Rectal smooth muscle tissue (tissue), 1 donor: Measurements from ENCODE around the gene CCNY.

Experiments used
- H3K27ac ChIP-seq: one replicate; pipeline ENCODE4 v1.7.0; 2013; ENCODE audit warnings: low read depth, low read length, inconsistent platforms
- H3K27me3 ChIP-seq: one replicate; pipeline ENCODE4 v1.7.0; 2013; ENCODE audit warnings: low read length; ENCODE audit not compliant: control insufficient read depth, insufficient read depth
- H3K36me3 ChIP-seq: one replicate; pipeline ENCODE4 v1.7.0; 2013; ENCODE audit warnings: low read length; ENCODE audit not compliant: control insufficient read depth, insufficient read depth
- H3K4me1 ChIP-seq: one replicate; pipeline ENCODE4 v1.7.0; 2013; ENCODE audit warnings: low read length; ENCODE audit not compliant: control insufficient read depth, insufficient read depth
- H3K4me3 ChIP-seq: one replicate; pipeline ENCODE4 v1.7.0; 2013; ENCODE audit warnings: low read length
- H3K9ac ChIP-seq: one replicate; pipeline ENCODE4 v1.7.0; 2013; ENCODE audit warnings: low read length

CCNY gene

DNA sequence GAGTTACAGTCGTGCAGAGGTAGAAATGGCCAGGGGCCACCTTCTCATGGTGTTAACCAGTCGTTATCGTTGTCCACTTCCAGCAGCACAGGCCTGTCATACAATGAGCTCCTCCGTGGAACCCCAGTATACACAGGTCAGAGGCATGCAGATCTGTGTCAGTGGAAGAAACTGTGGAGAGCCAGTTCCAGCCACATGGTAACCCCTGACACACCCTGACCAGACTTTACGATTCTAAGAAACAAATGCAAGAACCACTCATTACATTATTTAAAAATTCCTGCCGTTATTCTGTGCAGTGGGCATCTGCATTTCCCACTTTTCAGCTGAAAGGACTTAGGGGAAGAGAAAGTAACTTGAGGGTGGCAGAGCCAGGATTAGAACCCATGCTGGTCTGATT is 245.3 kb downstream of the CCNY start:
- Histone ChIP-seq H3K27ac (no peak overlapping the region), H3K4me3 (no peak overlapping the region), H3K27me3 (no peaks in the 10 kb centered on the region), H3K4me1 (no peaks in the 10 kb centered on the region), H3K36me3 (no peaks in the 10 kb centered on the region), H3K9ac (no peak overlapping the region)

DNA sequence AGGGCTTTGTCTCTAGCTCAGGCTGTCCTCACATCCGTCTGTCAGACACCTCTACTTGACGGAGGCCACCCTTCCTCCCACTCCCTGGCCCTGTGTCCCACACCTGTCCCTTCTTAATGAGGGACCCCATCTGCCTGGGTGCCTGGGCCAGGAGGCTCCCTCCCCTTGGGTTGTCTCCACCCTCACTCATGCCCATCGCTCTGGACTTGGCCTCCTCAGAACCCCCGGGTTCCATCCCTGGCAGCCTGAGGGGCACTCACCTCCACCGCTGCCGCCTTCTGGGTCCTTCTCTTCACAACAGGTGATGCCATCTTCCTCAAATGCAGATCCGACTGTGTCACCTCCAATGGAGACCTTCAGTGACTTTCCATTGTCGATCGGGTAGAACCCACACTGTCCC is 248.6 kb downstream of the CCNY start:
- no peaks in the 10 kb centered on the region for H3K36me3 ChIP-seq
- H3K9ac ChIP-seq, result no peak overlapping the region
- no peaks in the 10 kb centered on the region for H3K27me3 ChIP-seq
- H3K27ac ChIP-seq, result no peak overlapping the region
- H3K4me1 ChIP-seq, result no peaks in the 10 kb centered on the region
- H3K4me3 ChIP-seq, result no peak overlapping the region

- Histone ChIP-seq H3K27ac (no peak overlapping the region), H3K27me3 (no peaks in the 10 kb centered on the region), H3K4me1 (no peaks in the 10 kb centered on the region), H3K9ac (no peak overlapping the region), H3K4me3 (no peak overlapping the region), H3K36me3 (no peaks in the 10 kb centered on the region)
Observed at GRCh38 chr10:35585356-35585755, 249.0 kb downstream of the CCNY start.

DNA sequence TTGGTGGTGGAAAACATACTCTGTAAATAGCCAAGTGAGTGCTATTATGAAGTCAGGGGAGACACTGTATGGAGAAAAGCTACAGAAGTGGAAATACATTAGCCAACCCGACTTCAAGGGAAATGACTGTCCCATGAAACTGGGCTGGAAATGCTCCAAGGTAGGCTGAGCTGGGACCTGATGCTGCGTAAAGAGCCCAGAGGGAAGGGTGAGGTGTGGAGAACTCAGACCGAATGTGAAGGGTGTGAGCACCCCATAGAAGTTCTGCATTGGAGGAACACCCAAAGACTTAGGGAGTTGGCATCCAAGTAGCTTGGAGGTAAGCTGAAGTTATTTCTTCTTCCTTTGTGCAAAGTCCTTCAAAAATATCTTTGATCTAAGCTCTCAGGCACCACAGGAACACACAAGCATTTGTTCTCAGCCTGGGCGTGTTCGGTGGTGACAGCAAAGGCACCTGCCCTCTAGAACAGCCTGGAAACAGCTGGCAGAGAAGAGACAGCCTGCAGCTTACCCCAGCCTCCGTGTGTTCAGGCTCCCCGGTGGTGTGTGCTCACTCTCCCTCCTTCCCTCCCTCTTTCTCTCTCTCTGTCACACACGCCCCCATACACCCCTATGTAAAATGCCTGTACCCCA is 249.7 kb downstream of the CCNY start:
- H3K27ac ChIP-seq, result no peak overlapping the region
- no peaks in the 10 kb centered on the region for H3K36me3 ChIP-seq
- no peaks in the 10 kb centered on the region for H3K4me1 ChIP-seq
- H3K9ac ChIP-seq, result no peak overlapping the region
- no peaks in the 10 kb centered on the region for H3K27me3 ChIP-seq
- H3K4me3 ChIP-seq, result no peak overlapping the region

DNA sequence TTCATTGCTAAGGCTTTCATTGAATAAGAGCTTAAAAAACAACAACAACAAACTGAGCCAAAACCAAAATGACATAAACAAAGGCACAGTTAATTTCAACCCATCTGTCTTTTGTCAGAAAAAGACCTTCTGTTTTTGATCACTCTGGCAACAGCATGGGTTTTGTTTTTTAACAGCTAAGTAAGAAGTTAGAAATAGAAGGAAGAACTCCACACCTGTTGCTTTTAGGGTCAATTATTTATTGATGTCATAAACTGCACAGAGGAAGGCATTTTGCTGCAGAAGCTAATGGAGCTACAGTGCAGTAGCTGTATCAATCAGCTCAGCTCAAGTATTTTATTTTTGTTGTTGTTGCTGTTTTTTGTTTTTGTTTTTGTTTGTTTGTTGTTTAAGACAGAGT is 252.5 kb downstream of the CCNY start:
- H3K27me3 ChIP-seq, result no peaks in the 10 kb centered on the region

DNA sequence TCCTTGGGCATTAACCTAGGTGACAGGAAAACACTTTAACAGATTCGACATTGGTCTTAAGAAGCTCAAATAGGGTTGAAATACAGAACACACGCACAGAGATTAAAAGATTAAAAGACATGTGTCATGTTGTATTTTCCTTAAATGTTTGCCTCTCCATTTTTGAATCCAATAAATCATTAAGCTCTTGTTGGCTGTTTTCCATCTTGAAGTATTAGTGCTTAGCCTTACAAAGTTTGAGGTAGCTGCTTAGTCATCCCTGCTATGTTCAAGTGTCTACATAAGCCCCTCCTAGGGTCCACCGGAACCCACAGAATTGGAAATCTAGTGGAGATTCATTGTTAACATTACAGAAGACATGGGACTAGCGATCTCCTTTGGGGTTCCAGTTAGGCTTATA is 256.1 kb downstream of the CCNY start:
- Histone ChIP-seq H3K9ac (no peak overlapping the region), H3K27ac (no peak overlapping the region)

More for the DNA sequence above, 252.5 kb downstream of the CCNY start:
- no peaks in the 10 kb centered on the region for H3K4me1 ChIP-seq
- no peak overlapping the region for H3K9ac ChIP-seq
- no peak overlapping the region for H3K27ac ChIP-seq
- H3K36me3 ChIP-seq, result no peaks in the 10 kb centered on the region
- H3K4me3 ChIP-seq, result no peak overlapping the region

DNA sequence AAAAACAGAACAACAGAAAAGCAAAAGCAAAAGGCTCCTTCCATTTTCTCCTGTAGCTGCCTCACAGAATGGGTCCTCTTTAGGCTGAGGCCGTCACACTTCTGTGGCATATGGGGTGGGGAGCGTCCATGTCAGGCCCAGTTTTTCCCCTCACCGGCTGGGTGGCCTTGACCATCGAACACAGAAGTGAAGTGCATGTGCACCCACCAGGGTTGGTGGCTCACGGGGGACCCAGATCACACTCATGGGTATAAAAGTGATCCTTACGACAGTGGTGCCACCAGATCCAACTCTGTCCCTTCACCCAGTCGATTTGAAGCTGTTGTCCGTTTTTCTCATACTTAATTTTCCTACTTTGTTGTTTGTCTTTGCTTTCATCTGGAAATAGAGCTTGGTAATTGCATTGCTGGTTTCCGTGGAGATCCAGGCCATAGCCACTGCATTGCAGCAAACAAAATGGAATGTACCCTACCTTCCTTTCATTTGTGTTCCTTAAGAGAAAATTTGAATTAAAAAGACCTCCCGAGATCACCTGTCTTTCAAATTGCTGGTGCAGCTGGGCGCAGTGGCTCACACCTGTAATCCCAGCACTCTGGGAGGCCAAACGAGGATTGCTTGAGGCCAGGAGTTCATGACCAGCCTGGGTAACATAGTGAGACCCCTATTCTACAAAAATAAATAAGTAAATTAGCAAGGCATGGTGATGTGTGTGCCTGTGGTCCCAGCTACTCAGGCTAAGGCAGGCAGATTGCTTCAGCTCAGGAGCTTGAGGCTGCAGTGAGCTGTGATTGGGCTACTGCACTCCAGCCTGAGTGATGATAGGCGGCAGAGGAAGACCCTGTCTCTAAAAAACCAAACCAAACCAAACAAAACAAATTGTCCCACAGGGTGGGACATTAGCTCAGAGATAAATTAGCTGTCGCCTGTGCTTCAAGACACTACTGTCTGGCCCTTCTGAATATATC is 258.1 kb downstream of the CCNY start:
- H3K36me3 ChIP-seq, result no peaks in the 10 kb centered on the region
- no peak overlapping the region for H3K4me3 ChIP-seq
- H3K27me3 ChIP-seq, result no peaks in the 10 kb centered on the region
- no peaks in the 10 kb centered on the region for H3K4me1 ChIP-seq
- H3K27ac ChIP-seq, result no peak overlapping the region
- no peak overlapping the region for H3K9ac ChIP-seq

More for the DNA sequence above, 256.1 kb downstream of the CCNY start:
- H3K27me3 ChIP-seq, result no peaks in the 10 kb centered on the region
- no peaks in the 10 kb centered on the region for H3K4me1 ChIP-seq
- no peaks in the 10 kb centered on the region for H3K36me3 ChIP-seq
- H3K4me3 ChIP-seq, result no peak overlapping the region

GRCh38 chr10:35595106-35595505 is 258.8 kb downstream of the CCNY start:
- Histone ChIP-seq H3K4me3 (no peak overlapping the region), H3K4me1 (no peaks in the 10 kb centered on the region), H3K27ac (no peak overlapping the region), H3K36me3 (no peaks in the 10 kb centered on the region), H3K27me3 (no peaks in the 10 kb centered on the region), H3K9ac (no peak overlapping the region)

DNA sequence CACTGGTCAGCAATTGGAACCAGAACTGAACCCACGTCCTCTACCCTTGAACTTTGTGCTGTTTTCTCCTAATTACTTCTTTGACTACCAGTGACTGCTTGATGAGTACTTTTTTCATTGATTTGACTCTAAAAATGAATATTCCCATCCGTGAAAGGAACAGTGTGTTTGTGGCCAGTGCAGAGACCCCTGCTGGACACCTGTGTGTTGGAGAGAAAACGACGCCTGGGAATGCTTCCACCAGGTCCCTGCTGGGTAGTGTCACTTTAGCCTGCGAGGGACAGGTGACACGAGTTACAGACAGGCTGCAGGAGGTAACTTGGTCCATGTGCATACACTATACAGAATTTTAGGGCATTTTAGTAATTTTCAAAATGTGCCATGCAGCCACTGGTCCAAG is 262.1 kb downstream of the CCNY start:
- H3K4me3 ChIP-seq, result no peak overlapping the region
- H3K9ac ChIP-seq, result no peak overlapping the region
- no peak overlapping the region for H3K27ac ChIP-seq
- no peaks in the 10 kb centered on the region for H3K36me3 ChIP-seq
- no peaks in the 10 kb centered on the region for H3K4me1 ChIP-seq
- H3K27me3 ChIP-seq, result no peaks in the 10 kb centered on the region

DNA sequence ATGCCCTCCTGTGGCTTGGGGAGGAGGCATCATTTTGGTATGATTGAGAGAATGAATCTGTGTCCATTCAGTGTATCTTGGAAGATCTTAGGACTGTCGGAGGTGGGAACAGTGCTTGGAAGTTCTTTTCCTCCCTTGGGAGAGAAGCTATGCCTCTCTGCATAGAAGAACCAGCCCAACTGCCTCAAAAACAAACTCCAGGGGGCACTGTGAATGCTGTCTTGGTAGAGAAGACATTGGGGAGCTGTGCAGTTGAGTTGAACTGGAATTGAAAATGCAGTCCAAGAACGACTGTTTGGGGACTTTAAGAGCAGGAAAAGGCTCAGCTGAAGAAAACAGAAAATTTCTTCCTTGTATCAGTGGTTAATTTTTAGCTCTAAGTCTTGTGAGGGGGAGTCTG is 263.9 kb downstream of the CCNY start:
- Histone ChIP-seq H3K4me1 (no peaks in the 10 kb centered on the region), H3K9ac (no peak overlapping the region), H3K27ac (no peak overlapping the region), H3K27me3 (no peaks in the 10 kb centered on the region), H3K36me3 (no peaks in the 10 kb centered on the region), H3K4me3 (no peak overlapping the region)

DNA sequence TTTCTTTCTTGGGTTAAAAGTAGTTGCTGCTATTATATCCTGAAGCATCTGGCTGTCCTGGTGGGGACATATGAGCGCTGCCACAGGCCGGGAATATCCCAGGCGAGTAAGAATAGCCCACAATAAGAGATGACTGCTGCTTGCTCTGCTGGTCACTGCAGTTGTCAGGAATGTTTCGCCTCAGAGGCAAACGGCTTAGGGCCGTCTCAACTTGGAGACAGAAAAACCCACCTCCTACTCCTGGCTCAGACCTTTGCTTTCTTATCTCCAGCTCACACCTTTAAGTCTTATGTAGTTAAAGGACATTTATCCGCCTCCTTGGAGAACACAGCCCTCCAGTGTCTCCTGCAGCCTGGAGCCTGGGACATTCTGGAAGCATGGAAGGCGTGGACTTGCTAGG is 268.9 kb downstream of the CCNY start, which contains the start of gene GJD4:
Gene GJD4 (plus strand): TSS at position 151 of the 400 bp plus-strand sequence. CDS start 227 bp downstream, at position 378.
- no peak within 1 kb of the TSS for H3K4me3 ChIP-seq
- no peaks in the 10 kb centered on the region for H3K36me3 ChIP-seq
- H3K9ac ChIP-seq, result no peak within 1 kb of the TSS
- no peak within 1 kb of the TSS for H3K27ac ChIP-seq
- peaks cover 8% of the 10 kb centered on the region for H3K27me3 ChIP-seq
- H3K4me1 ChIP-seq, result peaks cover 2% of the 10 kb centered on the region

GRCh38 chr10:35606430-35606829 is 270.1 kb downstream of the CCNY start:
- Histone ChIP-seq H3K27me3 (peaks cover 8% of the 10 kb centered on the region), H3K36me3 (no peaks in the 10 kb centered on the region), H3K4me1 (peaks cover 2% of the 10 kb centered on the region), H3K27ac (no peak overlapping the region), H3K4me3 (no peak overlapping the region), H3K9ac (no peak overlapping the region)
